ENCODE results near the gene TLL1. TPM values are rescaled to one million over a fixed set of nuclear protein-coding genes. Genes with fewer than 3 reads are reported as not detected.

The TLL1 gene
- total RNA-seq, 4 donors from 2014 or later = 4.2 to 20.4 (median 8.4) TPM

DNA sequence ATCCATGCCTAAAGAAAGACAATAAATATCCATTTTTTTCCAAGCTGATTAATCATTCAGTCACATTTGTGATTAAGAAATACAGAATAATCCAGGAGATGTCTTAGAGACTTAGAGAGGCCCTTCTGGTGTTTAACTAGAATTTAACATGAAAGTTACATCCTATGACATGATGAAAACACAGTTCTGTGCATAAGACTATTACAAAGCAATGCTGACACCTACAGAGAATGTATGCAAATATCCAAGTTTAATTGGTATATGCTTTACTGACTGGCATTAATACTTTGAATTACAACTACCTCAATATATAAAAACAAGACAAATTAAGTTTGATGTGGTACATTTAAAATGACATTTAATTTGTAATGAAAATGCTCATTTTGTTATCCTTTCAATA is 17.8 kb upstream of the TLL1 start:
- Histone ChIP-seq H3K4me1 (no peaks in the 10 kb centered on the region), H3K9me3 (no peaks in the 10 kb centered on the region), H3K4me3 (no peak overlapping the region), H3K27me3 (no peaks in the 10 kb centered on the region), H3K27ac (no peak overlapping the region), H3K36me3 (no peaks in the 10 kb centered on the region)
- DNase-seq (ENCODE audit: low spot score in 2 of 2) = no peak
- no peak for TF ChIP-seq EP300 (IDR thresholded peaks at IDR 0.05)
- no peak for TF ChIP-seq CTCF (IDR thresholded peaks at IDR 0.05)
- no peak for TF ChIP-seq POLR2A (IDR thresholded peaks at IDR 0.05)

- Histone ChIP-seq H3K27ac (no peak overlapping the region), H3K4me3 (no peak overlapping the region), H3K4me1 (no peaks in the 10 kb centered on the region), H3K27me3 (no peaks in the 10 kb centered on the region), H3K9me3 (no peaks in the 10 kb centered on the region), H3K36me3 (no peaks in the 10 kb centered on the region)
- DNase-seq (ENCODE audit: low spot score in 2 of 2) = no peak
- WGBS, 2 donors = 74 to 85% methylated on average over 1 of the region's 1 CpG
- TF ChIP-seq POLR2A (IDR thresholded peaks at IDR 0.05) (no peak), CTCF (IDR thresholded peaks at IDR 0.05) (no peak), EP300 (IDR thresholded peaks at IDR 0.05) (no peak)
These were observed 11.7 kb upstream of the TLL1 start for GRCh38 chr4:165861363-165861762.

- no peak overlapping the region for H3K4me3 ChIP-seq
- H3K9me3 ChIP-seq = no peaks in the 10 kb centered on the region
- no peaks in the 10 kb centered on the region for H3K36me3 ChIP-seq
- H3K27me3 ChIP-seq = no peaks in the 10 kb centered on the region
- no peaks in the 10 kb centered on the region for H3K4me1 ChIP-seq
- 39 to 47% methylated on average over 3 of the region's 3 CpGs for WGBS, 2 donors
- no peak for TF ChIP-seq POLR2A (IDR thresholded peaks at IDR 0.05)
- no peak for TF ChIP-seq CTCF (IDR thresholded peaks at IDR 0.05)
- no peak for DNase-seq (ENCODE audit: low spot score in 2 of 2)
- no peak overlapping the region for H3K27ac ChIP-seq
These were observed 8.8 kb upstream of the TLL1 start for GRCh38 chr4:165864271-165864670.

- Histone ChIP-seq H3K27ac (no peak overlapping the region), H3K36me3 (no peaks in the 10 kb centered on the region), H3K27me3 (no peaks in the 10 kb centered on the region), H3K4me1 (no peaks in the 10 kb centered on the region), H3K9me3 (no peaks in the 10 kb centered on the region), H3K4me3 (no peak overlapping the region)
- TF ChIP-seq EP300 (IDR thresholded peaks at IDR 0.05) (no peak), POLR2A (IDR thresholded peaks at IDR 0.05) (no peak), CTCF (IDR thresholded peaks at IDR 0.05) (no peak)
- DNase-seq (ENCODE audit: low spot score in 2 of 2) = no peak
- WGBS, 2 donors = 75 to 76% methylated on average over 7 of the region's 7 CpGs
These were observed 6.9 kb upstream of the TLL1 start for GRCh38 chr4:165866019-165866650.

- H3K4me3 ChIP-seq = no peak overlapping the region
- peaks cover 0 to 9% (median 3%) of the 10 kb centered on the region in 4 donors for H3K4me1 ChIP-seq
- DNase-seq (ENCODE audit: low spot score in 2 of 2) = no peak
- H3K27me3 ChIP-seq = no peaks in the 10 kb centered on the region
- H3K9me3 ChIP-seq = no peaks in the 10 kb centered on the region
- TF ChIP-seq EP300 (IDR thresholded peaks at IDR 0.05) (no peak), CTCF (IDR thresholded peaks at IDR 0.05) (no peak), POLR2A (IDR thresholded peaks at IDR 0.05) (no peak)
- no peaks in the 10 kb centered on the region for H3K36me3 ChIP-seq
- H3K27ac ChIP-seq = no peak overlapping the region
These were observed 5.1 kb upstream of the TLL1 start for GRCh38 chr4:165867961-165868360.
